Measurements from ENCODE around the gene ADPRHL1. TPM values are rescaled to one million over a fixed set of nuclear protein-coding genes. Genes with fewer than 3 reads are reported as not detected.
"Not testable (repeated sequence)": the region's sequence is repeated elsewhere in the genome, so short reads cannot be mapped to it uniquely, and the experiment has no call there.

ADPRHL1 gene
- total RNA-seq, 4 donors from 2014 or later = 3.9 to 15.2 (median 5.8) TPM; not detected in 1

GRCh38 chr13:113393226-113393562 is 60.1 kb downstream of the ADPRHL1 start:
- no peak for TF ChIP-seq CTCF (IDR thresholded peaks at IDR 0.05)
- TF ChIP-seq POLR2A (IDR thresholded peaks at IDR 0.05) = no peak
- Histone ChIP-seq H3K27me3 (no peaks in the 10 kb centered on the region), H3K9me3 (no peaks in the 10 kb centered on the region), H3K4me3 (peak overlapping the region in 3 of 4 donors; percentile 74 to 97 (median 81)), H3K27ac (no peak overlapping the region), H3K4me1 (peaks cover 0 to 9% (median 4%) of the 10 kb centered on the region in 4 donors), H3K36me3 (no peaks in the 10 kb centered on the region)
- peak in 1 of 3 donors; percentile 29 for DNase-seq

GRCh38 chr13:113390874-113391497 is 62.3 kb downstream of the ADPRHL1 start:
- TF ChIP-seq POLR2A (IDR thresholded peaks at IDR 0.05) = no peak
- no peak for TF ChIP-seq CTCF (IDR thresholded peaks at IDR 0.05)
- Histone ChIP-seq H3K4me1 (peaks cover 0 to 5% (median 4%) of the 10 kb centered on the region in 4 donors), H3K4me3 (no peak overlapping the region), H3K36me3 (no peaks in the 10 kb centered on the region), H3K27ac (no peak overlapping the region), H3K9me3 (no peaks in the 10 kb centered on the region), H3K27me3 (no peaks in the 10 kb centered on the region)
- no peak for DNase-seq

- H3K27me3 ChIP-seq, DNase-seq, H3K36me3 ChIP-seq, H3K4me1 ChIP-seq, H3K9me3 ChIP-seq, H3K27ac ChIP-seq, H3K4me3 ChIP-seq: not testable (repeated sequence)
Observed at GRCh38 chr13:113389586-113389985, 63.7 kb downstream of the ADPRHL1 start.

GRCh38 chr13:113387396-113387795 is 65.9 kb downstream of the ADPRHL1 start:
- Histone ChIP-seq H3K27me3 (no peaks in the 10 kb centered on the region), H3K4me1 (no peaks in the 10 kb centered on the region), H3K36me3 (no peaks in the 10 kb centered on the region), H3K27ac (no peak overlapping the region), H3K4me3 (no peak overlapping the region), H3K9me3 (no peaks in the 10 kb centered on the region)
- DNase-seq = peak in 1 of 3 donors; percentile 16
- TF ChIP-seq POLR2A (IDR thresholded peaks at IDR 0.05) (no peak), CTCF (IDR thresholded peaks at IDR 0.05) (no peak)

DNA sequence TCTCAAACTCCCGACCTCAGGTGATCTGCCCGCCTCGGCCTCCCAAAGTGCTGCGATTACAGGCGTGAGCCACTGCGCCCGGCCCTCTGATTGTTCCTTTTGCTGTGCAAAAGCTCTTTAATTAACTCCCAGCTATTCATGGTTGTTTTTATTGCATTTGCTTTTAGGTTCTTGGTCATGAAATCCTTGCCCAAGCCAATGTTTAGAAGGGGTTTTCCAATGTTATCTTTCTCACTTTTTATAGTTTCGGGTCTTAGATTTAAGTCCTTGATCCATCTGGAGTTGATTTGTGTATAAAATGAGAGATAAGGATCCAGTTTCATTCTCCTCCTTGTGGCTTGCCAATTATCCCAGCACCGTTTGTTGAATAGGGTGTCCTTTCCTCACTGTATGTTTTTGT is 70.2 kb downstream of the ADPRHL1 start:
- Histone ChIP-seq H3K36me3 (no peaks in the 10 kb centered on the region), H3K27ac (no peak overlapping the region), H3K4me1 (peaks cover 0 to 10% (median 0%) of the 10 kb centered on the region in 4 donors), H3K9me3 (no peaks in the 10 kb centered on the region), H3K4me3 (no peak overlapping the region), H3K27me3 (no peaks in the 10 kb centered on the region)
- no peak for TF ChIP-seq POLR2A (IDR thresholded peaks at IDR 0.05)
- no peak for TF ChIP-seq CTCF (IDR thresholded peaks at IDR 0.05)
- DNase-seq = no peak

- H3K27me3 ChIP-seq, H3K4me1 ChIP-seq, H3K4me3 ChIP-seq, DNase-seq, H3K27ac ChIP-seq, H3K36me3 ChIP-seq, H3K9me3 ChIP-seq: not testable (repeated sequence)
Observed at GRCh38 chr13:113382542-113382941, 70.7 kb downstream of the ADPRHL1 start.

DNA sequence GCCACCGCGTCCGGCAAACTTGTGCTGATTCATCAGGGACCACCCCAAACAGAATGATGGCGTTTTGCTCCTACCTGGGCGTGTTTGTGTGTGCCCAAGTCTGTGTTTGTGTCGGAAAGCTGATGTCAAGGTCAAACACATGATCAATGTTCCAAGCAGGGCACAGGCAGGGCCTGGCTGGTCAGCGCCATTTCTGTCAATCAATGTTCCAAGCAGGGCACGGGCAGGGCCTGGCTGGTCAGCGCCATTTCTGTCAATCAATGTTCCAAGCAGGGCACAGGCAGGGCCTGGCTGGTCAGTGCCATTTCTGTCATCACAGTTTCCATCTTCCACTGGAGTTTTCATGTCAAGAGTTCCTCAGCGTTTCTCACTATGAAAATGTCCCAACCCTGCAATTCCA is 74.5 kb downstream of the ADPRHL1 start:
- H3K4me3 ChIP-seq = no peak overlapping the region
- H3K4me1 ChIP-seq = peaks cover 0 to 10% (median 0%) of the 10 kb centered on the region in 4 donors
- H3K9me3 ChIP-seq = no peaks in the 10 kb centered on the region
- no peak for TF ChIP-seq CTCF (IDR thresholded peaks at IDR 0.05)
- no peak for TF ChIP-seq POLR2A (IDR thresholded peaks at IDR 0.05)
- H3K36me3 ChIP-seq = no peaks in the 10 kb centered on the region
- H3K27me3 ChIP-seq = no peaks in the 10 kb centered on the region
- no peak overlapping the region for H3K27ac ChIP-seq
- no peak for DNase-seq

All from Peyer's patch (tissue), 4 donors.